Astrocyte of the cerebellum (primary cell): ENCODE results near the gene EPB41L3.

Source experiments
- DNase-seq: peaks from one replicate; pipeline ENCODE4 v3.0.0-alpha.2; 2011; ENCODE audit warnings: low read depth
- H3K4me3 ChIP-seq: 2 replicates; pipeline ENCODE4 v1.5.1; 2011; ENCODE audit warnings: mild to moderate bottlenecking, low read depth, low read length, moderate library complexity
- in situ Hi-C: cut with HindIII; loops from 2 replicates; pipeline ENCODE4 v1.10.0; 2017; ENCODE audit warnings: low sequenced_read_pairs
- TF ChIP-seq, protein P1 (sequence below): IDR thresholded peaks from 2 replicates; pipeline ENCODE4 v1.5.1; 2012; ENCODE audit warnings: low read length, low read depth, moderate library complexity, mild to moderate bottlenecking; ENCODE audit errors: missing control alignments

The EPB41L3 gene

DNA sequence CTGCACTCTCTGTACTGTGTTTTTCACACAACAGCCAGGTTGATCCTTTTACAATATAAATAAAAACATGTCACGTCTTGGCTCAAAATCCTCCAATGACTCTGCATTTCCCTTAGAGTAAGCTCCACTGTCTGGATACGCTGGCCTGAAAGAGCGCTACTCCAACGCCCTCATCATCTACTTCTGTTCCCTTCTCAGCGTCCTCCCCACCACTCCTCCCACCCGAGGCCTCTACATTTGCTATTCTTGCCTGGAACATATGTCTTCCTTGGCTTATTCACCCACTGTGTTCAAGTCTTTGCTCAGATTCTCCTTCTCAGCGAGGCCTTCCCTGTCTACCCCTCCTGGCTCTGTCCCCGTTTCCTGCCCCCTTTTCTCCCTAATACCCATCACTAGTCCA is 37.6 kb downstream of the EPB41L3 start:
- DNase-seq, result no peak
- TF ChIP-seq, protein P1, sequence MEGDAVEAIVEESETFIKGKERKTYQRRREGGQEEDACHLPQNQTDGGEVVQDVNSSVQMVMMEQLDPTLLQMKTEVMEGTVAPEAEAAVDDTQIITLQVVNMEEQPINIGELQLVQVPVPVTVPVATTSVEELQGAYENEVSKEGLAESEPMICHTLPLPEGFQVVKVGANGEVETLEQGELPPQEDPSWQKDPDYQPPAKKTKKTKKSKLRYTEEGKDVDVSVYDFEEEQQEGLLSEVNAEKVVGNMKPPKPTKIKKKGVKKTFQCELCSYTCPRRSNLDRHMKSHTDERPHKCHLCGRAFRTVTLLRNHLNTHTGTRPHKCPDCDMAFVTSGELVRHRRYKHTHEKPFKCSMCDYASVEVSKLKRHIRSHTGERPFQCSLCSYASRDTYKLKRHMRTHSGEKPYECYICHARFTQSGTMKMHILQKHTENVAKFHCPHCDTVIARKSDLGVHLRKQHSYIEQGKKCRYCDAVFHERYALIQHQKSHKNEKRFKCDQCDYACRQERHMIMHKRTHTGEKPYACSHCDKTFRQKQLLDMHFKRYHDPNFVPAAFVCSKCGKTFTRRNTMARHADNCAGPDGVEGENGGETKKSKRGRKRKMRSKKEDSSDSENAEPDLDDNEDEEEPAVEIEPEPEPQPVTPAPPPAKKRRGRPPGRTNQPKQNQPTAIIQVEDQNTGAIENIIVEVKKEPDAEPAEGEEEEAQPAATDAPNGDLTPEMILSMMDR, result no peak
- in situ Hi-C loops, result no loop called here
- no peak overlapping the region for H3K4me3 ChIP-seq

DNA sequence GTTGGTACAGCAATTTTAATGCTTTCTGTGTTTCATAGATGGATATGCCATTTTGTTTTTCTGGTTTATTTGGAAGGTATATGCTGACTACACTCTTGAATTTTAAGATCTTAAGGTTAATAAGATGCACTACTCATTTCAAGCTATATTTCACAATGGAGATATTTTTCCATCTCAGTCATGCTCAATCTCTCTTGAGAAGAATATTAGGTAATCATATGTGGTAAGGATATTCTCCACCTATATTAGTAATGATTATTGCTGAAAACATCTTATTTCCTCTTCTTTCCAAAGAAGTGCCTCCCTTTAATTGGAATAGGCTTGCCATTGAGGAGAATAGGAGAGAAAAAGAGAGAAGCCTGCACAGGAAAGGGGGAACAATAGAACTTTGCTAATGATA is 40.1 kb downstream of the EPB41L3 start:
- in situ Hi-C loops, result no loop called here
- TF ChIP-seq, protein P1, result no peak
- no peak overlapping the region for H3K4me3 ChIP-seq
- no peak for DNase-seq

DNA sequence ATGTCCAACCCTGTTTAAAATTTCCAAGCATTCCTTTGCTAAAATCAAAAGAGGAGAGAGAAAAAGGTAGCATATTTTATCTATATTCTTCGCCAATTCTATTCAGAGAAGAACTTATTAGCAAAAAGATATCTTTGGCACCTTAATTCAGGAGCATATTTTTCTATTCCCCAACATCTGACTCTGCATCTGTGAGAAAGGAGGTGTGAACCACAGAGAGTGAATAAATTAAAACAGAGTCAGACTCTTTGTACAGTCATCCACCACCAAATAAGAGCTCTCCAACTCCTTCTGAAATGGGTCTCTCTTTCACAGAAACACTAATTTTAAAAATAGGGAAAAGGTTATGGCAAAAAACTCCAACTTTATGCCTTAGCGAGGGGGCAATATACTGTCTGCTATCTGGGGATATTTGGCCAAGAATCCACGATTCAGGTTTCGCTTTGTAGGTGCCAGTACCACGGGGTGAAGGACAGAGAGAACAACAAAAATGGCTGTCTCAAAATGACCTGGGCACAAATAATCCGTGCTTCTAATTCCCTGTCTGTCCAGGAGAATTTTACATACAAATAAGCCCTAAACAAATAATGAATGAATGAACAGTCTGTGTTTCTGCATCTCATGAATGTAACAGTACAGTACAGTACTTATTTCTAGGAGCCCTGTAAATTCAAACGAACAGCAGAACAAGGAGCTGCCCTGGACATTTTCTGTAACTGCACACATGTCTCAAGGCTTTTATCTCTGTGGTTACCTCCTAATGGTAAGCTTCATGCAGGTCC is 43.4 kb downstream of the EPB41L3 start:
- H3K4me3 ChIP-seq, result peak overlapping the region; percentile 14
- in situ Hi-C loops, result no loop called here
- TF ChIP-seq, protein P1, result no peak
- DNase-seq, result no peak

DNA sequence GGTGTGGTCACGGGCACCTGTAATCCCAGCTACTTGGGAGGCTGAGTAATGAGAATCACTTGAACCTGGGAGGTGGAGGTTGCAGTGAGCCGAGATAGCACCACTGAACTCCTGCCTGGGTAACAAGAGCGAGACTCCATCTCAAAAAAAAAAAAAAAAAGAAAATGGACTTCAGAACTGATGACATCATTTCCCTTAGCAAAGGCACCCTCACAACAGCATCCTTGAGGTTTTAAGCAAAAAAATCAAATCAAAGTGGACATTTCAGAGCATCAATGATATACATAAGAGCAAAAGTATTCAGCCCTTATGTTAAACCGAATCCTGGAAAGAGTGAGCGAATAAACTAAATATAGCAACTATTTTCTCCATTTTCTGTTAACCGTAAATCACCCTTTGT is 45.3 kb downstream of the EPB41L3 start:
- DNase-seq, result no peak
- no peak overlapping the region for H3K4me3 ChIP-seq
- in situ Hi-C loops, result no loop called here
- TF ChIP-seq, protein P1, result no peak

DNA sequence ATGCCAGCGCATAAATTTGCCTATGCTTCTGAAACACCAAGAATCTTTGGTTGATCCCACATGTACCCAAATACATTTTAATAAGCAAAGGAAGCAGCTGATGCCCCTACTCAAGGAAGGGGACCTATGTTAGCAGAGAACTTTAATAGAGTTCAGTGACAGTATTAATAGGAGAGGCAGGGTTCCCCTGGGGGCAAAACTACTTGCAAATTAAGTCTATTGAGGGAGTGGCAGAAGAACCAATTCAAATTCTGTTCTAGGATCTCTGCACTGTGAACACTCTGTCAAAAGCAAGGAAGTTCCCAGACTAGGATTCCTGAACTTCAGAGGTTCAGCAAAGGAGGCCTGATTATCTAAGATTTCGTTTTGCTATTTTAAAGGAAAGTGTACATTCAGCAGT is 47.5 kb downstream of the EPB41L3 start:
- no peak overlapping the region for H3K4me3 ChIP-seq
- DNase-seq, result no peak
- TF ChIP-seq, protein P1, result no peak
- in situ Hi-C loops, result no loop called here

DNA sequence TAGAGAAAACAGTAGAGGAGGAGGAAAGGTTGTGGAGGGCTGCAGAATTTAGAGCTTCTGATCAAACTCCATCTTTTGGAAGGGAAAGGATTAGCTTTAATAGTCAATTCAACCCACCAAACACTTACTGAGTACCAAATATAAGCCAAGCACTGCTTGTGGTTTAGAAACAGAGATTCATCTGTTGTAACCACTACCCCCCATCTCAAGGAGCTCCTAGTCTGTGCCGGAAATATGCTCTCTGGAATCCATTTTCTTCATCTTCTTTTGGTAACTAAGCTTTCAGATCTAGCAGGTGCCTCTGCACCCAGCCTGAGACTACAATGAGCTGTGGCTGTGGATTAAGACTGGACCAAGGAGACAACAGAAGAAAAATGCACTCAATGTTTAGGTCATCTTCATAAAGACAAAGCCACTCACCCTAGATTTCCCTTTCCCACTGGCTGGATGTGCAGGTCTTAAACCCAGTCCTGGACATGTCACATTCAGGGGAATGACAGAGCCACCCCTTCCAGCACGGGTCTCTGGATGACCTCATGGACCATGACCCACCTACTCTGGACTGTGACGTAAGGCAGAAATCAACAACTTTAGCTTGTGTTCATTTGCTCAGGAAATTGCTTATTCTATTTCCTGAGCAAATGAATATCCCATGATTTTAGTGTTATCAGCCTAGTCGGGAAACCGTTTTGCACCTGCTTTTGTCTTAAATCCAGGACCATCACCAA is 52.9 kb downstream of the EPB41L3 start:
- H3K4me3 ChIP-seq, result no peak overlapping the region
- in situ Hi-C loops, result no loop called here
- no peak for DNase-seq
- TF ChIP-seq, protein P1, result no peak
